H9 (cell line): ENCODE results near the gene MICU2. TPM values are rescaled to one million over a fixed set of nuclear protein-coding genes. Genes with fewer than 3 reads are reported as not detected.

Experiments used
- DNase-seq: peaks from one replicate; pipeline ENCODE4 v3.0.0-alpha.2; 2017
- H2AFZ ChIP-seq: one replicate; pipeline ENCODE4 v1.6.1; 2013; ENCODE audit warnings: mild to moderate bottlenecking, low read length, control low read depth, moderate library complexity
- H2AK5ac ChIP-seq: 2 replicates; pipeline ENCODE4 v1.6.1; 2013; ENCODE audit warnings: low read length, control low read depth, mixed read lengths; ENCODE audit not compliant: insufficient read length
- H2BK120ac ChIP-seq: one replicate; pipeline ENCODE4 v1.6.1; 2013; ENCODE audit warnings: low read depth, mild to moderate bottlenecking, low read length, control low read depth, inconsistent platforms; ENCODE audit not compliant: poor library complexity, severe bottlenecking
- H2BK12ac ChIP-seq: 2 replicates; pipeline ENCODE4 v1.6.1; 2013; ENCODE audit warnings: low read length, control low read depth, mixed read lengths, low read depth; ENCODE audit not compliant: insufficient read length
- H2BK15ac ChIP-seq: 2 replicates; pipeline ENCODE4 v1.6.1; 2013; ENCODE audit warnings: low read depth, low read length, control low read depth
- H2BK20ac ChIP-seq: one replicate; pipeline ENCODE4 v1.6.1; 2013; ENCODE audit warnings: low read depth, mild to moderate bottlenecking, low read length, control low read depth, inconsistent platforms; ENCODE audit not compliant: poor library complexity, severe bottlenecking
- H2BK5ac ChIP-seq: 2 replicates; pipeline ENCODE4 v1.6.1; 2013; ENCODE audit warnings: low read length, control low read depth, mixed read lengths; ENCODE audit not compliant: insufficient read length
- H3K14ac ChIP-seq: 2 replicates; pipeline ENCODE4 v1.6.1; 2013; ENCODE audit warnings: low read length, control low read depth; ENCODE audit not compliant: insufficient read depth
- H3K18ac ChIP-seq: 2 replicates; pipeline ENCODE4 v1.6.1; 2013; ENCODE audit warnings: low read depth, mild to moderate bottlenecking, mixed read lengths, low read length, control low read depth; ENCODE audit not compliant: insufficient read length
- H3K23ac ChIP-seq: 2 replicates; pipeline ENCODE4 v1.6.1; 2013; ENCODE audit warnings: low read length, control low read depth, mixed read lengths, low read depth; ENCODE audit not compliant: insufficient read length
- H3K23me2 ChIP-seq: 2 replicates; pipeline ENCODE4 v1.6.1; 2013; ENCODE audit warnings: low read depth, mild to moderate bottlenecking, mixed read lengths, low read length, control low read depth; ENCODE audit not compliant: insufficient read length, poor library complexity, severe bottlenecking
- H3K27ac ChIP-seq: 2 replicates; pipeline ENCODE4 v1.5.1; 2013; ENCODE audit warnings: low read length, control low read depth, mixed read lengths, low read depth; ENCODE audit not compliant: insufficient read length
- H3K27me3 ChIP-seq: 2 replicates; pipeline ENCODE4 v1.6.1; 2013; ENCODE audit warnings: low read length, control low read depth, inconsistent platforms; ENCODE audit not compliant: insufficient read depth
- H3K4ac ChIP-seq: 2 replicates; pipeline ENCODE4 v1.6.1; 2013; ENCODE audit warnings: low read depth, mild to moderate bottlenecking, control low read depth, inconsistent platforms, low read length, moderate library complexity
- H3K4me1 ChIP-seq: 2 replicates; pipeline ENCODE4 v1.6.1; 2013; ENCODE audit warnings: low read length, control low read depth, inconsistent platforms; ENCODE audit not compliant: insufficient read depth
- H3K4me2 ChIP-seq: 2 replicates; pipeline ENCODE4 v1.6.1; 2013; ENCODE audit warnings: low read length, control low read depth, mixed read lengths; ENCODE audit not compliant: insufficient read length, insufficient read depth
- H3K56ac ChIP-seq: 2 replicates; pipeline ENCODE4 v1.6.1; 2013; ENCODE audit warnings: low read depth, mild to moderate bottlenecking, mixed read lengths, low read length, control low read depth; ENCODE audit not compliant: insufficient read length
- H3K79me1 ChIP-seq: 2 replicates; pipeline ENCODE4 v1.6.1; 2013; ENCODE audit warnings: low read depth, mild to moderate bottlenecking, moderate library complexity, low read length, control low read depth, inconsistent platforms; ENCODE audit not compliant: insufficient read depth, poor library complexity, severe bottlenecking
- H3K79me2 ChIP-seq: 2 replicates; pipeline ENCODE4 v1.6.1; 2013; ENCODE audit warnings: low read length, control low read depth, inconsistent platforms; ENCODE audit not compliant: insufficient read depth
- H3K9ac ChIP-seq: 2 replicates; pipeline ENCODE4 v1.6.1; 2013; ENCODE audit warnings: low read length, control low read depth, mixed read lengths; ENCODE audit not compliant: insufficient read length; ENCODE audit errors: extremely low read depth
- H3K9me3 ChIP-seq: one replicate; pipeline ENCODE4 v1.6.1; 2013; ENCODE audit warnings: low read depth, low read length, inconsistent platforms; ENCODE audit not compliant: control insufficient read depth
- H3T11ph ChIP-seq: one replicate; pipeline ENCODE4 v1.6.1; 2013; ENCODE audit warnings: mild to moderate bottlenecking, low read length, control low read depth, inconsistent platforms
- H4K20me1 ChIP-seq: one replicate; pipeline ENCODE4 v1.6.1; 2013; ENCODE audit not compliant: control insufficient read depth, insufficient read length, insufficient read depth
- H4K5ac ChIP-seq: 2 replicates; pipeline ENCODE4 v1.6.1; 2013; ENCODE audit warnings: low read depth, mild to moderate bottlenecking, mixed read lengths, low read length, control low read depth; ENCODE audit not compliant: insufficient read length
- H4K8ac ChIP-seq: replicated peaks from 2 replicates; pipeline ENCODE4 v1.6.1; 2013; ENCODE audit warnings: low read length, control low read depth, mixed read lengths, low read depth; ENCODE audit not compliant: insufficient read length
- H4K91ac ChIP-seq: 2 replicates; pipeline ENCODE4 v1.6.1; 2013; ENCODE audit warnings: low read depth, mild to moderate bottlenecking, moderate library complexity, mixed read lengths, low read length, control low read depth; ENCODE audit not compliant: insufficient read length
- H3K27ac Mint-ChIP-seq, 3 experiments: 2 replicates in 2 of 3; 3 replicates in 1 of 3; pipeline ENCODE4 v1.8.0; 2020 to 2021; ENCODE audit warnings: mixed read lengths in 3 of 3, mild to moderate bottlenecking in 1 of 3, moderate library complexity in 1 of 3
- H3K27me3 Mint-ChIP-seq: 2 replicates; pipeline ENCODE4 v1.8.0; 2021; ENCODE audit warnings: low read depth, mild to moderate bottlenecking, moderate library complexity, mixed read lengths
- H3K36me3 Mint-ChIP-seq, 3 experiments: 2 replicates in 2 of 3; 3 replicates in 1 of 3; pipeline ENCODE4 v1.8.0; 2020 to 2021; ENCODE audit warnings: low read depth in 3 of 3, mixed read lengths in 3 of 3; ENCODE audit not compliant: insufficient read depth in 1 of 3
- H3K4me1 Mint-ChIP-seq, 2 experiments: 2 replicates each; pipeline ENCODE4 v1.8.0; 2020; ENCODE audit warnings: mixed read lengths in 2 of 2
- H3K4me3 Mint-ChIP-seq, 2 experiments: 2 replicates in 1 of 2; 3 replicates in 1 of 2; pipeline ENCODE4 v1.8.0; 2020 to 2021; ENCODE audit warnings: mild to moderate bottlenecking in 2 of 2, mixed read lengths in 2 of 2, moderate library complexity in 1 of 2
- H3K9me3 Mint-ChIP-seq, 2 experiments: 2 replicates in 1 of 2; 3 replicates in 1 of 2; pipeline ENCODE4 v1.8.0; 2020; ENCODE audit warnings: mild to moderate bottlenecking in 2 of 2, mixed read lengths in 2 of 2, moderate library complexity in 1 of 2
- CTCF ChIP-seq: fragments of 200-600 bp; sonication (generic); conservative IDR thresholded peaks from 3 replicates; pipeline ENCODE4 v1.8.0; 2021; ENCODE audit warnings: antibody characterized with exemption, mild to moderate bottlenecking
- WGBS: extraction: QIAGEN DNeasy Blood & Tissue Kit; methylation state at CpG from one replicate; pipeline ENCODE4 v1.1.7; 2013; ENCODE audit warnings: missing lambda C conversion rate, low lambda C conversion rate, mixed read lengths; ENCODE audit not compliant: insufficient read length; ENCODE audit errors: extremely low coverage; 5-methylcytosine and 5-hydroxymethylcytosine counted together
- total RNA-seq: library from RNA; stranded (reverse); gene quantifications from 2 replicates; pipeline ENCODE4 v1.2.1, GENCODE V29; 2021

The MICU2 gene
- total RNA-seq, 1 experiment from 2014 or later = 38.4 TPM

- Histone ChIP-seq H3K79me2 (no peaks in the 10 kb centered on the region), H3K79me1 (no peaks in the 10 kb centered on the region), H2BK120ac (no peak overlapping the region), H3K27ac (no peak overlapping the region), H2BK20ac (no peak overlapping the region), H3K9ac (no peak overlapping the region), H2BK15ac (no peak overlapping the region), H4K8ac (no peak overlapping the region), H3K23me2 (no peaks in the 10 kb centered on the region), H3K56ac (no peak overlapping the region), H4K20me1 (no peaks in the 10 kb centered on the region), H4K91ac (no peak overlapping the region), H3K27me3 (no peaks in the 10 kb centered on the region), H3K9me3 (no peaks in the 10 kb centered on the region), H2AK5ac (no peak overlapping the region), H3T11ph (no peak overlapping the region), H2BK12ac (no peak overlapping the region), H2BK5ac (no peak overlapping the region), H3K4me1 (no peaks in the 10 kb centered on the region), H3K18ac (no peak overlapping the region), H2AFZ (no peak overlapping the region), H3K23ac (no peak overlapping the region), H3K4me2 (no peak overlapping the region), H3K14ac (no peak overlapping the region), H4K5ac (no peak overlapping the region), H3K4ac (no peak overlapping the region)
- H3K27me3 Mint-ChIP-seq = no peaks in the 10 kb centered on the region
- H3K36me3 Mint-ChIP-seq = peaks cover 9 to 14% (median 10%) of the 10 kb centered on the region in 3 experiments; a peak in 6 of 7 replicates
- H3K4me1 Mint-ChIP-seq = no peaks in the 10 kb centered on the region
- no peak overlapping the region for H3K4me3 Mint-ChIP-seq
- H3K27ac Mint-ChIP-seq = no peak overlapping the region
- no peak for DNase-seq
- WGBS = no CpG with 5 or more reads among the region's 1 CpG
- no peak for TF ChIP-seq CTCF
- no peaks in the 10 kb centered on the region for H3K9me3 Mint-ChIP-seq
Observed at GRCh38 chr13:21534760-21535159, 69.2 kb downstream of the MICU2 start.
